Mesenteric fat pad (tissue), 1 donor: ENCODE data around the gene CST11. TPM values are rescaled to one million over a fixed set of nuclear protein-coding genes. Genes with fewer than 3 reads are reported as not detected.
"Not testable (repeated sequence)": the region's sequence is repeated elsewhere in the genome, so short reads cannot be mapped to it uniquely, and the experiment has no call there.

Source experiments
- DNase-seq: peaks from one replicate; pipeline ENCODE4 v3.0.0-alpha.2; 2020; ENCODE audit warnings: low spot score
- long read RNA-seq: library from polyadenylated mRNA; unstranded; transcript quantifications from one replicate; pipeline ENCODE4 v2.0.0, GENCODE V29; 2020
- total RNA-seq: library from RNA; stranded (reverse); fragmentation: NEBNext Ultra II Directional; extraction: Animal tissue kit (Norgen Biotek cat#: 25700); gene quantifications from one replicate; pipeline ENCODE4 v1.2.1, GENCODE V29; 2021
- donor health status: DM: yes; HTN: yes; CAD: no.

CST11 gene
- 0.96 TPM for total RNA-seq
- long read RNA-seq = 0 reads

GRCh38 chr20:23452776-23453175 lies at the start of gene CST11:
TSS of gene CST11 (minus strand) at chr20:23452876. CDS start at chr20:23452811, 65 bp downstream.
- no peak for DNase-seq

GRCh38 chr20:23501926-23502325 lies 49.2 kb upstream of the CST11 start:
- no peak for DNase-seq

- no peak for DNase-seq
Observed at GRCh38 chr20:23497536-23497935, 44.9 kb upstream of the CST11 start.

GRCh38 chr20:23493172-23493772 lies 40.6 kb upstream of the CST11 start:
- no peak for DNase-seq

GRCh38 chr20:23492292-23492691 lies 39.6 kb upstream of the CST11 start:
- no peak for DNase-seq

- DNase-seq = no peak
Observed at GRCh38 chr20:23490817-23491216, 38.1 kb upstream of the CST11 start, which contains the start of gene CST8. TSS of gene CST8 (plus strand) at chr20:23491117. CDS start at chr20:23491668, 551 bp downstream.

- DNase-seq = no peak
Observed at GRCh38 chr20:23488996-23489395, 36.3 kb upstream of the CST11 start.

- no peak for DNase-seq
Observed at GRCh38 chr20:23488470-23488869, 35.8 kb upstream of the CST11 start.

GRCh38 chr20:23484081-23484480 lies 31.4 kb upstream of the CST11 start:
- DNase-seq = no peak

- DNase-seq = no peak
Observed at GRCh38 chr20:23482138-23482537, 29.5 kb upstream of the CST11 start.

GRCh38 chr20:23479043-23479442 lies 26.4 kb upstream of the CST11 start:
- no peak for DNase-seq

- DNase-seq = no peak
Observed at GRCh38 chr20:23477223-23477622, 24.5 kb upstream of the CST11 start.

GRCh38 chr20:23476015-23476754 lies 23.5 kb upstream of the CST11 start:
- DNase-seq = no peak

- DNase-seq = no peak
Observed at GRCh38 chr20:23475395-23475794, 22.7 kb upstream of the CST11 start.

GRCh38 chr20:23473293-23473692 lies 20.6 kb upstream of the CST11 start:
- not testable (repeated sequence) for DNase-seq

GRCh38 chr20:23472306-23472705 lies 19.6 kb upstream of the CST11 start:
- not testable (repeated sequence) for DNase-seq

- not testable (repeated sequence) for DNase-seq
Observed at GRCh38 chr20:23466961-23467360, 14.3 kb upstream of the CST11 start.

- no peak for DNase-seq
Observed at GRCh38 chr20:23461180-23461579, 8.5 kb upstream of the CST11 start.

GRCh38 chr20:23459461-23460150 lies 6.9 kb upstream of the CST11 start:
- DNase-seq = no peak

GRCh38 chr20:23456873-23457272 lies 4.2 kb upstream of the CST11 start:
- DNase-seq = no peak

- no peak for DNase-seq
Observed at GRCh38 chr20:23456409-23456808, 3.7 kb upstream of the CST11 start.

GRCh38 chr20:23455639-23456038 lies 3.0 kb upstream of the CST11 start:
- no peak for DNase-seq
